ENCODE measurements around the gene BABAM2.
"Not testable (repeated sequence)": the region's sequence is repeated elsewhere in the genome, so short reads cannot be mapped to it uniquely, and the experiment has no call there.

Gene BABAM2

DNA sequence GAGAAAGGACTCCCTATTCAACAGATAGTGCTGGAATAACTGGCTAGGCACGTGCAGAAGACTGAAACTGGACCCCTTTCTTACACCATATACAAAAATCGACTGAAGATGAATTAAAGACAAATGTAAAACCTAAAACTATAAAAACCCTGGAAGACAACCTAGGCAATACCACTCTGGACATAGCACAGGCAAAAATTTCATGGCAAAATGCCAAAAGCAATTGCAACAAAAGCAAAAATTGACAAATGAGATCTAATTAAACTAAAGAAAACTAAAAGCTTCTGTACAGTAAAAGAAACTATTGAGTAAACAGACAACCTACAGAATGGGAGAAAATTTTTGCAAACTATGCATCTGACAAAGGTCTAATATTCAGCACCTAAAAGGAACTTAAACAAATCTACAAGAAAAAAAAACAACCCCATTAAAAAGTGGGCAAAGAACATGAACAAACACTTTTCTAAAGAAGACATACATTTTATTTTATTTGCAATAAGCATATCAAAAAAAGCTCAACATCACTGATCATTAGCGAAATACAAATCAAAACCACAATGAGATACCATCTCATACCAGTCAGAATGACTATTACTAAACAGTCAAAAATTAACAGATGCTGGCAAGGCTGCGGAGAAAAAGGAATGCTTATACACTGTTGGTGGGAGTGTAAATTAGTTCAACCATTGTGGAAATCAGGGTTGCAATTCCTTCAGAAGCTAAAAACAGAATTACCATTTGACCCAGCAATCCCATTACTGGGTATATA is 8.5 kb upstream of the BABAM2 start:
- DNase-seq, result not testable (repeated sequence)

DNA sequence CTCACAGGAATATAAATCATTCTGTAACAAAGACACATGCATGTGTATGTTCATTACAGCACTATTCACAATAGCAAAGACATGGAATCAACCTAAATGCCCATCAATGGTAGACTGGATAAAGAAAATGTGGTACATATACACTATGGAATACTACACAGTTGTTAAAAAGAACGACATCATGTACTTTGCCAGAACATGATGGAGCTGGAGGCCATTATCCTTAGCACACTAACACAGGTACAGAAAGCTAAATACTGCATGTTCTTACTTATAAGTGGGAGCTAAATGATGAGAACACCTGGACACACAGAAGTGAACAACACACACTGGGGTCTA is 8.0 kb upstream of the BABAM2 start:
- not testable (repeated sequence) for DNase-seq

DNA sequence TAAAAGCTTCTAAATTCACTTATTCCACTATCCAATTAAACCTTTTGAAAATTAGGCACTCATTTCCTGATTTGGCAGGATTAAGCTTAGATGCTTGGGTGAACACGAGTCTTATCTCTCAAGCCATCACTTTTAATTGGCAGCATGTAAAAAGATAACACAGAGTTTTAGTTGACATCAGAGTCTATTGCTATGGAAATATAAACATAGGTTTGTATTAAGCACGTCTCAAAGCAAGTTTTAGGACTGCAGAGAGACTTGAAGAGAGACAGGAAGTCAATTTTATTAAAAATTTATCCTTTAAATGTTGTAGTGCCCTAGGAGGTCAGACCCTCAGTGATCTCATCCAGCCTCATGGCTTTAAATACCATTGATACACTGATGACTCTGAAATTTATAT is 5.9 kb upstream of the BABAM2 start:
- no peak for DNase-seq

DNA sequence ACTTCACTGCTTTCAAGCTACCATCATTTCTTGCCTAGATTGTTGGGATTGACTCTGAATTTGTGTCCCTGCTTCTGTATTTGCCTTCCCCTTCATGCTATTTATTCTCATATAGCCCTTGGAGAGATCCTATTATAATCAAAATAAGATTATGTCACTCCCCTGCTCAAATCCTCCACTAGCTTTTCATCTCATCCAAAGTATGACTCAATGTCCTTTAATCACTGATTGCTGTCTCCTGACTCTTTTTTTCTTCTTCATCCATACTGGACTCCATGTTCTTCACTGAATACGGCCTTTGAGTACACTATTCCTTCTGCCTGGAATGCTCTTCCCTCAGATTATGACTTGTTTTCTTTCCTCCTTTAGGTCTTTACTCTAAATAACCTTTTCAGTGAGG is 5.3 kb upstream of the BABAM2 start:
- DNase-seq, result no peak

DNA sequence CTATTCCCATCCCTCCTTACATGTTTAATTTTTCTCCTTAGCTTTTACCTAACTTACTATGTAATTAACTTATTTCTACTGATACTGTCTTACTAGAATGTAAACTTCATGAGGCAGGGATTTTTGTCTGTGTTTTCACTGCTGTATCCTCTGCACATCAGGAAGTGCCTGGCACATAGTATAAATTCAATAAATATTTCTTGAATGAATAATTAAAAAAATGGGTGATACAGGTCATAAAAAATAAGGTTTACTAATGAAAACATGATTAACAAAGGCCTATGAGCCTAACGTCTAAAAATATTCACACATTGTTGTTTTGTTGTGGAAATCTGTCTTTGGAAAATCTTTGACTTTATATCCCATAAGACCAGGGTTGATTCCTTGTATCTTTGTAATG is 4.9 kb upstream of the BABAM2 start:
- DNase-seq, result no peak

DNA sequence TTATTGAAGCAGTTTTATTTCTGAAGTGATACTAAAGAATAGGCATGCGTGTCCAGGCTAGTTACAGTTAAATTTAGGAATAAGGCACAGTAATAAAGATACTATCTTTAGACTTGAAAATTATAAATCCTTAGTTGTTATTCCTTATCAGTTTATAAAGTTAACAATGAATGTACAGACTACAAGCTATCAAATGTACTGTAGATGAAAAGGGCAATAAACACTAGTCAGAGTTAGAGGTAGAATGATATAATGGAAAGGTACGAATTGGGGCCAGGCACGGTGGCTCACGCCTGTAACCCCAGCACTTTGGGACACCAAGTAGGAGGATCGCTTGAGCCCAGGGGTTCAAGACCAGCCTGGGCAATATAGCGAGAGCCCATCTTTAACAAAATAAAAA is 4.2 kb upstream of the BABAM2 start:
- no peak for DNase-seq

DNA sequence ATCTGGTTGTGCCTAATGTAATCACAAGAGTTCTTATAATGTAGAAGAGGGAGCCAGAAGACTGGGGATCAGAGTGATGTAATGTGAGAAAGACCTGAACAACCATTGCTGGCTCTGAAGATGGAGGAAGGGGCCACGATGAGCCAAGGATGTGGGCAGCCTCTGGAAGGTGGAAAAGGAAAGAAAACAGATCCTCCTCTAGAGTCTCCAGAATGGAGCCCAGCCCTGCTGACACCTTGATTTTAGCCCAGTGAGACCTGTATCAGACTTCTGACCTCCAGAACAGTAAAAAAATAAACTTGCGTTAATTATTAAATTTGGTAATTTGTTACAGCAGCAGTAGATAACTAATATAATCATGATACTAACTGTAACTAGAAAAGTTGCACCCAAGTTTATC is 3.4 kb upstream of the BABAM2 start:
- no peak for DNase-seq

DNA sequence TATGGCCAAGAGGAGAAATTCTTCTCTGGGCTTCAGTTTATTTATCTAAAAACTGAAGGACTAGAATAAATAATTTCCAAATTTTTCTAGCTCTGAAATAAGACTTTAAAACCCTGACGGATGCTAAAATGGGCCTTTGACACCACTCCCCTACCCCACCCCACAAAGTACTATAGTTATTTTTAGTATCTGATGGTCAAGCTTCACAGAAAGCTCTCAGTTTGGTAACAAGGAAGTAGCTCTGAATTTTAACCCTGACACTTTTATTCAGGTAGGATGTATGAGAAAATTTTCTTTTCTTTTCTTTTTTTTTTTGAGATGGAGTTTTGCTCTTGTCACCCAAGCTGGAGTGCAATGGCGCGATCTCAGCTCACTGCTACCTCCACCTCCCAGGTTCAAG is 2.7 kb upstream of the BABAM2 start:
- DNase-seq, result no peak

DNA sequence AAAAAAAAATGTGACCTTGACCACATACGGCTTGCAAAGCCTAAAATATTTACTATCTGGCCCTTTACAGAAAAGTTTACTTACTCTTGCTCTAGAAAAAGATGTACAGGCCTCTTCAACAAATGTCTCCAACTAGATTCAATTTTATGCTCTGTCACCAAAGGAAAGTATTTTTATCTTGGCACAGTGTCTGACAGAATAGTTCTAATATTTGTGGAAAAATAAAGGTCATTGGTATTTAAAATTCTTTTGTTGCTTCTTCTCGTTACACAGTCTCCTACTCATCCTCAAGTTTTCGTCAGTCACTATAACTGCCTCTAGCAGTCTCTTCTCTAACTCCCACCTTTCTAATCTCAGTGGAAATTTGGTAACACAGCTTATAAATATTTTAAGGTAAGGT is 1.7 kb upstream of the BABAM2 start:
- no peak for DNase-seq

DNA sequence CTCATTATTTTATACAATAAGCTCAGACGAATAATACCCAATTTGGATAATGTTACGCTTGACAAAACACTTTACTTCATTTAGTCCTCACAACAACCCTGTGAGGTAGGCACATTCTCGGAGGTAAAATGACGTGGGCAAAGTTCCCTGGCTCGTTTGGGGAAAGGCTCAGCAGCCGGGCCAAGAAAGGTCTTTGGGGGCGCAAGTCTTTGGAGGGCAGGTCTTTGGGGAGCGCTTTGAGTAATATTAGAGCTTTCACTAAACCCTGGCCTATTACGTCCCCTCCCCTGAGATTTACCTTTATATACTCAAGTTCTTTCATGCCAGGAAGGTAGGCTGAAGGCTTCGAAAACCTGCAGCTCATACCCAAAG is 769 bp upstream of the BABAM2 start:
- no peak for DNase-seq

DNA sequence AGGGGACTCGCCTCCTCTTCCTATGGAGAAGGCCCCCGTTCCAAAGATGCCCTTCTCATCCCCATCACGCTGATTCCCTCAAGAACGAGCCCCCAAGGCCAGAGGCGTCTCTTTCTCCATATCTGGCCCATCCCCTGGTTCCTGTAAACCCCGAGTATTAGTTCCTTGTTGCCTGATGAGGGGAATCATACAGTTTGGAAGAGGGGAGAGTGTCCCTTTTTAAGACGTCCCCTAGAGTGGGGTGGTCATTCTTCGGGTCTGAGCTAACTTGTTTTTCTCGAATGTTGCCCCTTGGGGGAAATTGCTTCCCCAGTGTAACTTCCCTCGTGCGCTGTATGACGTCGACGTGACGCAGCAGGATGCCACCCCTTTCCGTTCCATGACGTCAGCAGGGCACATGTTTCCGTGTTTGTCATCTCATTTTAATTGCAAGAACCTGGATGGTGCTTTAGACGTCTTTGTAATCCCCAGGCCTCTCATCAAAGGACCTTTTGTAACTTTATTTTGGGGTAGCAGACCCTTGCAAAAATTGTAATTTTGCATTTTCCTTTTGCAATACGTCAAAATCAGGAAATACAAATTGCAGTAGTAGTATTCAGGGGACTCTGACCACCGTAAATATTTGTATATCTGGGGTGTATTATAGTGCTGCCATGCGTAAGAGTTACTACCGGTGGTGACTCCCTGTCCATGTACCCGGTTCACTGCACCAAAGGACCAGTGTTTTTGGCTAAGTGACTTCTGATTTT is 569 bp downstream of the BABAM2 start:
- peak; percentile 95 for DNase-seq

DNA sequence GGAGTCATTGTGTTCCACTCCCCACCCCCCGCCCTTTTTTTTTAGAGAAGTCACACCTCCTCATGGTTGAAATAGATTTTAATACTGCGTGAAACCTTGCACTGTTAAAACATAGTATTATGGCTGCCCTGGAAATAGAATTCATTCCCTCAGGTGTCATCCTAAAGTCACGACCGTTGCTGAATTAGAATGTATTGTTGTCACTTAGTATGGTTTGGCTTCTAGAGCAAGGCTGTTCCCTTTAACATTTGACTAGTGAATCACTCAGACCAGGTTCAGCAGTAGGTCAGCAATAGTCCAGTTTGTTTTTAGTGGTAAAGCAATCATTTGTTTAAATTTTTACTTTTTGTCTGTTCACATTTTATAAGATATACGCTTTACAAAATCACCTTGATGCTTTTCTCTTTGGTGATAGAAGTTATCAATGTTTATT is 1.2 kb downstream of the BABAM2 start:
- no peak for DNase-seq

DNA sequence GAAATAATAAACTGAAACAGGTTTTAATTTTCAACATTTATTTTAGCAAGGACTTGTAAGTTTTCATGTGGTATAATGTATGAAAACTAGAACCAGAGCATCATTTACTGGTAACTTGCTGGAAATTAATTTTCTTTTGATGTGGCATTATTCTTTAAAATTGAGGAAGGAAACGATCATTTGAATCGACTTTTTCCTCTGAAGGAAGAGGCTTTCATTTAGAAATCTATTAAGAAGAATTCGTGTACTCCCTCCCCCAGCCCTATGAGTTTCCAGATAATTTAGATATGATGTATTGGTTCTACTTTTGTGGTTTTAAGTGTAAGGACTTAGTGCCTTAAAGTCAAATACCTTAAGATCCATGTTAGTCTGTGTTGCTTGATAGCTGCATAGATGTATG is 2.5 kb downstream of the BABAM2 start:
- peak; percentile 72 for DNase-seq

DNA sequence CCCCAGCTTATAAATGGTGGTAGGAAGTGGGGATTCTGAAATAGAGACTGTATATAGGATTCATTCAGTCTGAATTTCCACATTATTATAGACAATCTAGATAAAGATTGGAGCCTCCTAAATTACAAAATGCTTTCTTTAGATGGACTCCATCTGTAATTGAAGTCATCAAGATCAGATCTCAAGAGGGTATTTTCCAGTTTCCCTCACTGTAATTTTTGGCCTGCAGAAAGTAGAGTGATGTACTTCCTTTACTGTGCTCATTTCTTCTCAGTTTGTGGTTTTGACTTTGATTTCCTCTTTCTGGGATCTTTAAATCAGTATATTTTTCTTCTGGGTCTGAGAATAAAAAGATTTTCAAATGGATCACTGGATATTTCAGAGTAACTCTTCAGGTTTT is 7.2 kb downstream of the BABAM2 start:
- DNase-seq, result peak; percentile 39

DNA sequence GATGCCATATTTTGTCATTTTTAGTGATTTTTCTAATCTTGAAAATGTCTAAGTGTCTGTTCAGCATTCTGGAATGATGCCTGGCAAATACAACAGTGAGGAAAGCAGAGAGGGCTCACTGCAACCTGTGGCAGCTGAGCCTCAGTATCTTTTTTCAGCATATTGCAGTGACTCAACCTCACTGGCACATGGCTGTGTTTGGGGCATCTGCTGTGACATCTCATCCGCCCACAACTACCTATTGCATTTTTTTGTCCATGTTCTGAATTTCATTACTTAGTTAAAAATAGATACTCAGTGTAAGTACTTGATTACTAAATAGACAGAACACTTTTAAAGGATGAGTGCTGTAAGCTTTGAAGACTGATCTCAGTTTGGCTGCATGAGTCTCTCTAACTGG is 10.7 kb downstream of the BABAM2 start:
- no peak for DNase-seq

DNA sequence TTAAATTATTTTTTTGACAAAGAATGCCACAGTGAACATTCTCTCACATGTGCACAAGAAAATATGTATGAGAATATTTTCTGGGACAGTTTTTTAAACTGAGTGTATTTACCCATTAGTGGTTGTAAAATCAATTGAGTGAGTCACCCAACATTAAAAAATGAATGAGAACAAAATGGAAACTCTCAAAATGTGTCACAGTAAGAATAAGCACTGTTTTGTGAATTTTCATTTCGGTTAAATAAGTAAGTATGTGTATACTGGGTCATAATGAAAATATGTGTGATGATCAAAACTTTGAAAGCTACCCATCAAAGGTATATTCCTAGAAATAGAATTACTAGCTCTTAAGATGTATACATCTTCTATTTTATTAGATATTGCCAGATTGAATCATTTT is 11.6 kb downstream of the BABAM2 start:
- DNase-seq, result no peak

DNA sequence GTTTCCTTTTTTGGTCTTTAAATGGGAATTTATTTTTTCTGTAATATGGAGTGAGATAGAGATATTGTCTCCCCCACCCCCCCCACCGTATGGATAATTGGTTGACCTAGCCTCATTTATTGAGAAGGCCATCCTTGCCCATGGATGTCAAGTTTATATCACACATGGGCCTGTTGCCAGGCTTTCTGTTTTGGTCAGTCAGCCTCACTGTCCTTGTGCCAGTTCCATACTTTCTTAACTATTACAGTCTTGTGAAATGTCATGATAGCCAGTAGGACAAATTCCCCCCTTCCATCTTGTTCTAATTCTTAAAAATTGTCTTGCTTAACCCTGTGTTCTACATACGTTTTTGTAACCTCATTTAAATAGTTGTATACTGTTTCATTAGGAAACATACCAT is 12.5 kb downstream of the BABAM2 start:
- DNase-seq, result no peak

DNA sequence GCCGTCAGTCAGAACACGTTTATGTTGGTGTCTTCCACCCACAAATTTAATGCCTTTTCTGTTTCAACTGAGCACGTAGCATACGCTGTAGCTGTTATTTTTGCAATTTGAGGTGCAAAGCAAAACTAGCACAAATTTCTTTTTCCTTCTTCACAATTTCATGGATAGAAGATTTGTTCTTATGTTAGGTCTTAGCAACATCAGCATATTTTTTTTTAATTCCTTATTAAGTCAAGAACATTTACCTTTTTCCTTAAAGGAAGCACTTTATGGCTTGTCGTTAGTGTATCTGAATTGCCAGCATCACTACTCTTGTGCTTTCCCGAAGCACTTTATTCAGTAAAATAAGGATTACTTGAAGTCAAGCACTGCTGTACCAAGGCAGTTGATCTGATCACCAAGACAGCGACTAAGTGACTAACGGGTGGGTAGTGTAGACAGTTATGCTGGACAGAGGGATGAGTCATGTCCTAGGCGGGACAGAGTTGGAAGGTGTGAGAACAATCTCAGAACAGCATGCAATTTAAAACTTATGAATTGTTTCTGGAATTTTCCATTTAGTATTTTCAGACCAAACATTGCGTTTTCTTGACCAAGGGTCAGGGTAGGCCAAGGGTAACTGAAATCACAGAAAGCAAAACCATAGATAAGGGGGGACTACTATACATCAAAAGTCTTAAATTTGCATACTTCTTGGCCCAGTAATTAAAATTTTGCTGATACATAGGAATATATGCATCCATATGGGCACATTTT is 13.3 kb downstream of the BABAM2 start:
- no peak for DNase-seq

DNA sequence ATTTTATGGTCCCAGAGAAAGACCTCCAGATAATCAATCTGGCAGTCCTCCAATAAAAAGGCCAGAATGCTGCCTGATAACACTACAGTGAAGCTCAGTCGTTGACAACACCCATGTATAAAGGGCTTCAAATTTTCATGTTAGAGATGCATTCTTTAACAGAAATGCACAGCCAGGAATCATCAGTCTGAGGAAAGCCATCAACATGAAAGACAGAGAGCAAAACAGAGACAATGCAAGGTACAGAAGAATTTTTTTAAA is 13.8 kb downstream of the BABAM2 start:
- DNase-seq, result no peak

DNA sequence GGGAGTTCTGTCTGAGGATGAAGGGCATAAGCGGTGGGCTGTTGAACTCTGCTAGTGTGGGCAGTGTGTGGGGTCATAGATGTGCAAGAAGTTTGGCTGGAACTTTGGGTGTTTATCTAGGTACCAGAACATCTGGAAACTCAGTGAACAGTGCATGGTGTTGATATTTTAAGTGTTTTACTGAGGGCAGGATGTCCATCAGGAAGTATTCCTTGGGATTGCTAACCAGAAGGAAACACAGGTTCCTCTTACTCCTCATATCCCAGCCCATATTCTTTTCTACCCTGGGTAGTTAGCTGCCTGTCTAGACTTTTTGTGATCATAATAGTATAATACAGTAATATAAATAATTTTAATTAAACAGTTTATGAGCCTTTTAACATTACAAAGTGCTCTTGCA is 15.5 kb downstream of the BABAM2 start:
- DNase-seq, result no peak

DNA sequence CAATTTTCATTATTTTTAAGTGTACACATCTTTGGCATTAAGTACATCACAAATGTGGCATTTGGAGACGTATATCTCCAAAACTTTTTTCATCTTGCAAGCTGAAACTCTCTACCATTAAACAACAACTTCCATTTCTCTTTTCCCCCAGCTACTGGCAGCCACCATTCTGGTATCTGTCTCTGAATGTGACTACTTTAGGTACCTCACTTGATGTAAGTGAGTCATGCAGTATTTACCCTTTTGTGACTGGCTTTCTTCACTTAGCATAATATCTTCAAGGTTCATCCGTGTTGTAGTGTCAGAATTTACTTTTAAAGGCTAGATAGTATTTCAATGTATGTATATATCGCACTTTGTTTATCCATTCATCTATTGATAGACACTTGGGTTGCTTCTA is 17.0 kb downstream of the BABAM2 start:
- no peak for DNase-seq

DNA sequence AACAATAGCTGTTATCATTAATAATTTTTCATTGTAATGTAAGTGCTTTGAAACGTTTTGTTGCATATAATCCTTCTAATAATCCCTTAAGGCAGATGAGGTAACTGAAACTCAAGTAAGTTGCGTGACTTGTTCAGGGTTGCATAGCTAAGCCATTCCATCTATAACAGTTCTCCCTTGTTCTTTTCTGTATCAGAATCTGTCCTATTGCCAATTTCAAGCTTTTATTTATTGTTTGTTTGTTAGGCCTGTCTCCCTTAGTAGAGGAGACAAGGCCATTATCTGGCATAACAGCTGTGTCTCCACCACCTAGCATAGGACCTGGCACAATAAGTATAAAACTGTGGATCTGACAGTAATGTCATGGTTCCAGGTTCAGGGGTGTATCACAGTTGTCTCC is 19.4 kb downstream of the BABAM2 start:
- DNase-seq, result no peak

DNA sequence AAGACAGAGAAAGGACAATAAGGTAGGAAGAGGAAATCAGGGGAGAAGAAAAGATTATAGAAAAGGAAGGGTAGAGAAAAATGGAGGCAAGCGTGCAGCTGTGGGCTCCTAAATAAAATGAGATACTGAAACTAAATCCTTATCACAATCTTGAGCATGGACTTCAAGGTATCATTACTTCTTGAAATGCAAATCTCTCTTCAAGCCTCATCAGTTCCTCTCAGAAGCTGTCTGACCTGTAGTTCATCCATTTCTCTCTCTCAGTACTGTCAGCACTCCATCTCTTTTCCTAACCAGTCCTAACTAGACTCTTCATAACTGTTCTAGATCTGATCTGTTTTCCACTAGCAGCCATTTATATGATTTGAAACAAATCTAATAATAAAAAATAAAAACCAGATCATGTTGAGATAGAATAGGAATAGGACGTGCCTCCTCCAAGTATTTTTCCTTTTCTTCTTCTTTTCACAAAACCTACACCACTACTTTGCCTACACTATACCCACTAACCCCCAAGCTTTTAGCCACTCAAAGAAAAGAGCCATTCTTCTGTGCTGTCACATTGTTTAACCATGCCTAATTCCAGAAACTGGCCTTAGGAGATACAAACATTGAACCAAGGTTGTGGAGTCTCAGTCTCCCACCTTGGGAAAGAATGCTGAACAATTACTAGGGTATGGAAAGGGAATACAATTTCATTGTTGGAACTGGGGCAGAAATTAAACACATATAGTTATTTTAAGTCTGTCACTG is 21.1 kb downstream of the BABAM2 start:
- no peak for DNase-seq

DNA sequence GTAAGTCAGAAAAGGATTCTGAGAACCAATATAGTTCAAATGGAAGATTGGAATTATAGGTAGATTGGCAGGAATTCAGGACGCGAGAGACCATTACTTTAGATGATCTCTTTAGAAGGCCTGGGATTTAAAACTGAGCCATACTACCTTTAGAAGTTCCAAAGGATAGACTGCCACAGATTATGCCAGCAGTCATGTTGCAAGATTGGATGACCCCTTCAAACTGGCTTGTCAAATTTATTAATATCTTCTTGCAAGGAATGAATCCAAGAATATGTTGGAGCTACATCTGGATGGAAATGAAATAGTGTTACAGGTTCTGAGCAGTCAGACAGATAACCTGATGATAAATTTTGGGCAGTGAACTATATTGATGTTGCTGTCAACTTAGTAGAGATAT is 22.0 kb downstream of the BABAM2 start:
- no peak for DNase-seq
